PC-3 (cell line): ENCODE data around the gene RFESD.

Experiments used
- CTCF ChIP-seq: fragments of 300-600 bp; sonication (generic); conservative IDR thresholded peaks from 2 replicates; pipeline ENCODE4 v1.5.1; 2017; ENCODE audit warnings: antibody characterized with exemption, low read depth, mild to moderate bottlenecking, low read length
- EZH2 ChIP-seq: fragments of 300-600 bp; sonication (generic); IDR thresholded peaks from one replicate; pipeline ENCODE4 v1.6.1; 2017; ENCODE audit warnings: antibody characterized with exemption, mild to moderate bottlenecking, low read length; ENCODE audit not compliant: unreplicated experiment
- EZH2phosphoT487 ChIP-seq: fragments of 300-600 bp; sonication (generic); IDR thresholded peaks from 2 replicates; pipeline ENCODE4 v1.6.1; 2018; ENCODE audit warnings: mild to moderate bottlenecking, antibody characterized with exemption, low read length, borderline replicate concordance

- TF ChIP-seq CTCF, result no peak
- no peak for TF ChIP-seq EZH2phosphoT487
- TF ChIP-seq EZH2, result no peak
Observed at GRCh38 chr5:95600557-95600956, 46.0 kb upstream of the RFESD start.
